IMR-90 (cell line): ENCODE measurements around the gene GBE1. TPM values are rescaled to one million over a fixed set of nuclear protein-coding genes. Genes with fewer than 3 reads are reported as not detected.
A peak's percentile ranks its signal among the peaks of the same experiment; 100 is the strongest.

Experiments used
- ATAC-seq: fragments of 200-7000 bp; cut with Tn5 transposase; 2 replicates; pipeline ENCODE4 v1.9.1; 2020; ENCODE audit warnings: low read depth, mild to moderate bottlenecking, moderate library complexity
- BruUV-seq: library from RNA; stranded (reverse); fragments of 400-500 nt; replicated peaks from 2 replicates; lab custom pipeline; 2021; lab: Mats Ljungman, UMichigan
- CTCF ChIA-PET: fragments of 300-600 bp; formaldehyde crosslinking; extraction: SDS; loops from one replicate; lab custom pipeline; 2021; ENCODE audit warnings: antibody characterized with exemption; lab: Yijun Ruan, JAX
- POLR2A ChIA-PET: fragments of 300-600 bp; sonication (Branson Sonifier 250); formaldehyde crosslinking; loops from one replicate; lab custom pipeline; 2022; ENCODE audit warnings: antibody characterized with exemption; ENCODE audit not compliant: unreplicated experiment; lab: Charles Lee
- DNase-seq: peaks from one replicate; pipeline ENCODE4 v3.0.0; 2013
- H2AFZ ChIP-seq: replicated peaks from 2 replicates; pipeline ENCODE3; 2013; ENCODE audit warnings: low read length, mild to moderate bottlenecking; ENCODE audit not compliant: poor library complexity
- H2AK5ac ChIP-seq: 2 replicates; pipeline ENCODE4 v1.6.1; 2013; ENCODE audit warnings: low read depth, low read length, inconsistent platforms
- H2AK9ac ChIP-seq: replicated peaks from 2 replicates; pipeline ENCODE3; 2013; ENCODE audit warnings: mild to moderate bottlenecking, low read depth, low read length, moderate library complexity; ENCODE audit not compliant: poor library complexity
- H2BK120ac ChIP-seq: 2 replicates; pipeline ENCODE4 v1.6.1; 2013; ENCODE audit warnings: low read depth, low read length, inconsistent platforms
- H2BK15ac ChIP-seq: 3 replicates; pipeline ENCODE4 v1.6.1; 2013; ENCODE audit warnings: low read depth, low read length, inconsistent platforms
- H2BK20ac ChIP-seq: 2 replicates; pipeline ENCODE4 v1.6.1; 2013; ENCODE audit warnings: low read depth, mild to moderate bottlenecking, inconsistent platforms, low read length, moderate library complexity
- H2BK5ac ChIP-seq: 2 replicates; pipeline ENCODE4 v1.6.1; 2013; ENCODE audit warnings: mild to moderate bottlenecking, low read depth, low read length, inconsistent platforms; ENCODE audit not compliant: poor library complexity, severe bottlenecking
- H3K14ac ChIP-seq: replicated peaks from 2 replicates; pipeline ENCODE4 v1.6.1; 2013; ENCODE audit warnings: low read depth, low read length, inconsistent platforms
- H3K18ac ChIP-seq: 2 replicates; pipeline ENCODE4 v1.6.1; 2013; ENCODE audit warnings: low read depth, low read length, control low read depth
- H3K23ac ChIP-seq: 2 replicates; pipeline ENCODE4 v1.6.1; 2013; ENCODE audit warnings: low read depth, low read length, inconsistent platforms
- H3K27ac ChIP-seq: 2 replicates; pipeline ENCODE4 v1.5.1; 2013; ENCODE audit warnings: mild to moderate bottlenecking, control low read depth, low read length; ENCODE audit not compliant: insufficient read depth
- H3K27me3 ChIP-seq: 2 replicates; pipeline ENCODE4 v1.6.1; 2013; ENCODE audit warnings: low read length; ENCODE audit not compliant: control insufficient read depth, insufficient read depth
- H3K36me3 ChIP-seq: 2 replicates; pipeline ENCODE4 v1.6.1; 2013; ENCODE audit warnings: low read length, mixed read lengths; ENCODE audit not compliant: control insufficient read depth, insufficient read depth
- H3K4ac ChIP-seq: 2 replicates; pipeline ENCODE4 v1.6.1; 2013; ENCODE audit warnings: low read depth, low read length, inconsistent platforms
- H3K4me1 ChIP-seq: 2 replicates; pipeline ENCODE4 v1.6.1; 2013; ENCODE audit warnings: low read length, mixed read lengths; ENCODE audit not compliant: control insufficient read depth, insufficient read depth
- H3K4me2 ChIP-seq: 2 replicates; pipeline ENCODE4 v1.6.1; 2013; ENCODE audit warnings: low read depth, mild to moderate bottlenecking, control low read depth, low read length, moderate library complexity
- H3K4me3 ChIP-seq: 2 replicates; pipeline ENCODE4 v1.5.1; 2013; ENCODE audit warnings: low read depth, mild to moderate bottlenecking, control low read depth, low read length, moderate library complexity; ENCODE audit not compliant: insufficient read depth
- H3K56ac ChIP-seq: 2 replicates; pipeline ENCODE4 v1.6.1; 2013; ENCODE audit warnings: low read length, inconsistent platforms; ENCODE audit not compliant: insufficient read depth; ENCODE audit errors: extremely low read depth
- H3K79me1 ChIP-seq, 2 experiments: 2 replicates each; pipeline ENCODE4 v1.6.1; 2013; ENCODE audit warnings: low read length in 2 of 2, inconsistent platforms in 1 of 2, low read depth in 1 of 2
- H3K9ac ChIP-seq: 2 replicates; pipeline ENCODE4 v1.6.1; 2013; ENCODE audit warnings: low read depth, low read length, control low read depth
- H3K9me1 ChIP-seq: 2 replicates; pipeline ENCODE4 v1.6.1; 2013; ENCODE audit warnings: low read length, inconsistent platforms; ENCODE audit not compliant: insufficient read depth
- H3K9me3 ChIP-seq: 2 replicates; pipeline ENCODE4 v1.6.1; 2013; ENCODE audit warnings: low read length; ENCODE audit not compliant: control insufficient read depth, insufficient read depth
- H4K20me1 ChIP-seq: 2 replicates; pipeline ENCODE4 v1.6.1; 2013; ENCODE audit warnings: low read length, inconsistent platforms; ENCODE audit not compliant: insufficient read depth
- H4K5ac ChIP-seq: 2 replicates; pipeline ENCODE4 v1.6.1; 2013; ENCODE audit warnings: mild to moderate bottlenecking, low read depth, low read length, control low read depth
- H4K8ac ChIP-seq, 2 experiments: 2 replicates each; pipeline ENCODE4 v1.6.1; 2013; ENCODE audit warnings: low read depth in 2 of 2, low read length in 2 of 2, control low read depth in 1 of 2, inconsistent platforms in 1 of 2
- H4K91ac ChIP-seq: 2 replicates; pipeline ENCODE4 v1.6.1; 2013; ENCODE audit warnings: low read depth, low read length, inconsistent platforms; ENCODE audit not compliant: insufficient read depth
- BHLHE40 ChIP-seq: fragments of 150-350 bp; IDR thresholded peaks from 2 replicates; pipeline ENCODE4 v1.6.1; 2016; ENCODE audit warnings: mild to moderate bottlenecking, low read depth, low read length
- CEBPB ChIP-seq: IDR thresholded peaks from 2 replicates; pipeline ENCODE4 v1.6.1; 2012; ENCODE audit warnings: low read depth, low read length, improper control_type of control experiment
- CHD1 ChIP-seq: IDR thresholded peaks from 2 replicates; pipeline ENCODE4 v1.6.1; 2012; ENCODE audit warnings: low read depth, low read length, improper control_type of control experiment
- ELK1 ChIP-seq: fragments of 150-350 bp; IDR thresholded peaks from 2 replicates; pipeline ENCODE4 v1.6.1; 2016; ENCODE audit warnings: low read depth, mild to moderate bottlenecking, low read length, moderate library complexity, borderline replicate concordance
- FOS ChIP-seq: fragments of 150-350 bp; IDR thresholded peaks from 2 replicates; pipeline ENCODE4 v1.6.1; 2016; ENCODE audit warnings: low read depth, low read length
- MAFK ChIP-seq: IDR thresholded peaks from 2 replicates; pipeline ENCODE4 v1.6.1; 2012; ENCODE audit warnings: low read depth, low read length, improper control_type of control experiment
- NFE2L2 ChIP-seq: fragments of 150-350 bp; IDR thresholded peaks from 2 replicates; pipeline ENCODE4 v1.6.1; 2016; ENCODE audit warnings: low read depth, mild to moderate bottlenecking, low read length
- POLR2A ChIP-seq: IDR thresholded peaks from 2 replicates; pipeline ENCODE4 v1.6.1; 2012; ENCODE audit warnings: mild to moderate bottlenecking, low read depth, low read length
- RAD21 ChIP-seq: IDR thresholded peaks from 2 replicates; pipeline ENCODE4 v1.6.1; 2012; ENCODE audit warnings: low read length, improper control_type of control experiment
- RCOR1 ChIP-seq: IDR thresholded peaks from 2 replicates; pipeline ENCODE4 v1.6.1; 2012; ENCODE audit warnings: mild to moderate bottlenecking, low read length, improper control_type of control experiment; ENCODE audit not compliant: insufficient replicate concordance
- RFX5 ChIP-seq: IDR thresholded peaks from 2 replicates; pipeline ENCODE4 v1.8.0; 2012; ENCODE audit warnings: low read depth, mild to moderate bottlenecking, low read length, moderate library complexity
- SMC3 ChIP-seq: fragments of 150-350 bp; IDR thresholded peaks from 2 replicates; pipeline ENCODE4 v1.6.1; 2016; ENCODE audit warnings: low read depth, mild to moderate bottlenecking, antibody characterized with exemption, low read length, moderate library complexity
- USF2 ChIP-seq: fragments of 150-350 bp; IDR thresholded peaks from 2 replicates; pipeline ENCODE4 v1.6.1; 2017; ENCODE audit warnings: mild to moderate bottlenecking, antibody characterized with exemption, low read length, low read depth
- WGBS, 2 experiments: methylation state at CpG; one replicate each; pipeline versions ENCODE4 v1.1.5 to v1.1.7; 2013; ENCODE audit warnings: missing lambda C conversion rate in 2 of 2; ENCODE audit not compliant: insufficient read length in 1 of 2; ENCODE audit errors: extremely low coverage in 2 of 2; 5-methylcytosine and 5-hydroxymethylcytosine counted together
- dilution Hi-C: fragments of 300-500 bp; cut with HindIII; formaldehyde crosslinking; loops from one replicate; pipeline ENCODE4 v1.14.3; 2018; ENCODE audit warnings: low sequenced_read_pairs; ENCODE audit not compliant: unreplicated experiment
- in situ Hi-C: fragments of 300-500 bp; cut with MboI; formaldehyde crosslinking; loops from 3 replicates; pipeline ENCODE4 v1.14.3; 2019; ENCODE audit warnings: low sequenced_read_pairs, inconsistent platforms, mixed read lengths
- intact Hi-C: fragments of 100-400 bp; cut with micrococcal nuclease; formaldehyde crosslinking; loops from 2 replicates; pipeline ENCODE4 v1.10.0; 2022
- polyA plus RNA-seq, 3 experiments: library from polyadenylated mRNA; depleted of rRNA; stranded (reverse); fragments of >200 nt; gene quantifications; 2 replicates each; pipeline ENCODE4 v1.2.3, GENCODE V29; 2012; ENCODE audit warnings: low replicate concordance in 1 of 3
- total RNA-seq: library from RNA; depleted of rRNA; stranded (reverse); fragments of >200 nt; gene quantifications from 2 replicates; pipeline ENCODE4 v1.2.3, GENCODE V29; 2012

GBE1 gene
- total and polyA plus RNA-seq, 2 of the 4 experiments (the other 2 are of a cell fraction), result 36.7 to 90.3 TPM

- no CpG with 5 or more reads among the region's 1 CpG for WGBS, 2 experiments
- Histone ChIP-seq H3K18ac (peak overlapping the region; percentile 85), H2AFZ (no peak overlapping the region), H3K79me1 (peaks cover 19 to 37% of the 10 kb centered on the region in 2 experiments), H4K8ac (peak overlapping the region; percentile 3 to 66; a peak in 2 of 4 replicates), H3K4me2 (peak overlapping the region; percentile 18; the same call in 1 of the 2 replicates), H3K9ac (no peak overlapping the region; the same call in 1 of the 2 replicates), H3K56ac (no peak overlapping the region), H3K9me1 (no peaks in the 10 kb centered on the region), H3K27me3 (no peaks in the 10 kb centered on the region), H3K9me3 (no peaks in the 10 kb centered on the region), H2AK9ac (no peak overlapping the region), H2BK15ac (peak overlapping the region; percentile 12; the same call in 1 of the 3 replicates), H2BK20ac (peak overlapping the region; percentile 78; the same call in 1 of the 2 replicates), H3K14ac (peak overlapping the region; percentile 79), H3K27ac (peak overlapping the region; percentile 35; the same call in 1 of the 2 replicates), H3K36me3 (no peaks in the 10 kb centered on the region; the same call in 1 of the 2 replicates), H2BK5ac (peak overlapping the region; percentile 94), H2AK5ac (no peak overlapping the region), H3K4ac (peak overlapping the region; percentile 42; the same call in 1 of the 2 replicates), H4K20me1 (no peaks in the 10 kb centered on the region), H4K5ac (peak overlapping the region; percentile 86; the same call in 1 of the 2 replicates), H3K4me1 (peaks cover 12% of the 10 kb centered on the region; the same call in 1 of the 2 replicates), H3K4me3 (no peak overlapping the region), H4K91ac (peak overlapping the region; percentile 53; the same call in 1 of the 2 replicates), H2BK120ac (peak overlapping the region; percentile 59), H3K23ac (peak overlapping the region; percentile 44; the same call in 1 of the 2 replicates)
- intact Hi-C loops (no loop called here), in situ Hi-C loops (no loop called here), dilution Hi-C loops (no loop called here)
- no TSS peak for BruUV-seq
- ChIA-PET CTCF (no interaction called here), POLR2A (no interaction called here)
- TF ChIP-seq RCOR1 (no peak), FOS (no peak), POLR2A (no peak), MAFK (no peak), CEBPB (no peak), BHLHE40 (no peak), SMC3 (no peak), CHD1 (no peak), USF2 (no peak), ELK1 (no peak), RFX5 (no peak), RAD21 (no peak), NFE2L2 (no peak)
- no peak for DNase-seq
- no peak for ATAC-seq
These were observed 20.7 kb downstream of the GBE1 start for GRCh38 chr3:81740731-81741130.
